GM21717 (cell line): ENCODE measurements around the gene PRTN3.

ENCODE experiments used
- ATAC-seq: cut with Tn5 transposase; IDR thresholded peaks from one replicate; pipeline ENCODE4 v1.9.1; 2021; ENCODE audit warnings: mild to moderate bottlenecking, moderate library complexity; ENCODE audit not compliant: unreplicated experiment

Gene PRTN3

DNA sequence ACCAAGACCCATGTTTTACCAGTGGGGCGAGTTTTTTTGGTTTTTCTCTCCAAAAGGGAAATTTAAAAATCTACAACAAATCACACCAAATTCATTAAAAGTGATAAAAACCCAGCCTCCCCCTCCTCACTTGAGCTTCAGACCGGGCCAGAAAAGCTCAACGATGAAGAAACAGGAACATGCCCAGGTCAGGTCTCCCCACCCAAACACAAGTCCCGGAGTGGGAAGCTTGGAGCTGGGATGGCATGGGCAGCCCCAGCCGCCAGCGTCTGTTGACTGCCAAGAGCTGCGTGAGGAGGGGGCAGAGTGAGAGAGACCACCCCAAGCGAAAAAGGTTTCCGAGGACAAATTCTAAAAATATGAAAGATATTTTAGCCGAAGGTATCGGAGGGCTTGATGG lies 56.2 kb downstream of the PRTN3 start:
- ATAC-seq: no peak

DNA sequence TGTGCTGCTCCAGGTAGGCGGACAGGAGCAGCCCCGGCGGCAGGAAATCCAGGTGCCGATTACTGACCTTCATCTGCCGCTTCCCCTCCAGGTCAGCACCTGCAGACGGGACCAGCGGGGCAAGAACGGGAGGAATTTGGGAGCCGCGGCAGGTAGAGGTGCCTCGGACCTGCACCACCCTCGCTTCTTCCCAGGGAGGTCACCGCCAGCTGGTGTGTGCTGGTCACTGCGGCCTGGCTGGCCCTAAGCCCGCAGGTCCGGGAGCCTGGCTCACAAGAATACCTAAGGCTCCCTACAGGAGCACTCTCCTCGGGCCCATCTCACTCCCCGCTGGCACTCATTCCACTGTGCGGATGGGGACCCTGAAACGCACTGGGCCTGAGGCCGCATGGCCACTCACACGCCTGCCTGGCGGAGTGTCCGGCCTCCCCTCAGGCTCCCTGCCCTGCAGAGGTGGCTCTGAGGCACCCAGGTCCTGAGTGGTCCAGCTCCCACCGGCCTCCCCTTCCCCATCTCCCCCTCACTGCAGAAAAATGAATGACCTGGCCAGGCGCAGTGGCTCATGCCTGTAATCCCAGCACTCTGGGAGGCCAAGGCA lies 56.7 kb downstream of the PRTN3 start:
- ATAC-seq: no peak
